ENCODE results near the gene AUTS2. TPM values are rescaled to one million over a fixed set of nuclear protein-coding genes. Genes with fewer than 3 reads are reported as not detected.

Gene AUTS2
- total and polyA plus RNA-seq, 10 of the 15 experiments (the other 5 are each of a cell fraction or from before 2014, with no cell fraction given), result 6.4 to 55.6 (median 21.6) TPM

GRCh38 chr7:70634610-70635068, 1036.4 kb downstream of the AUTS2 start:
- RAD21 ChIA-PET (ENCODE audit: unreplicated experiment), result no interaction called here
- no peaks in the 10 kb centered on the region for H3K4me1 ChIP-seq (ENCODE audit: control insufficient read depth, insufficient read depth, low read length)
- POLR2A ChIA-PET, result no interaction called here
- no peaks in the 10 kb centered on the region for H3K9me3 ChIP-seq (replicated peaks; ENCODE audit: control insufficient read depth, insufficient read depth, low read length)
- H3K36me3 ChIP-seq (ENCODE audit: control insufficient read depth in 2 of 2, insufficient read depth in 2 of 2, low read length in 1 of 2), result no peaks in the 10 kb centered on the region; a peak in 2 of 4 replicates
- no peak overlapping the region for H3K27ac ChIP-seq (ENCODE audit: control insufficient read depth, insufficient read depth)
- no TSS peak for BruUV-seq (replicated peaks)
- no peak overlapping the region for H3K4me2 ChIP-seq (ENCODE audit: control insufficient read depth, insufficient read depth)
- no peak overlapping the region for H3K9ac ChIP-seq (ENCODE audit: control insufficient read depth, insufficient read depth, low read length)
- in situ Hi-C loops (cut with MboI) (no loop called here), intact Hi-C loops (cut with micrococcal nuclease; ENCODE audit: unreplicated experiment) (no loop called here)
- 62% methylated on average over 8 of the region's 8 CpGs for WGBS (ENCODE audit: insufficient coverage, insufficient replicate concordance, low lambda C conversion rate, missing lambda C conversion rate)
- no peak overlapping the region for H2AFZ ChIP-seq (ENCODE audit: control insufficient read depth, low read depth, low read length)
- no peaks in the 10 kb centered on the region for H3K79me2 ChIP-seq (ENCODE audit: control insufficient read depth, insufficient read depth, low read length)
- no peak for FAIRE-seq
- TF ChIP-seq CHD2 (IDR thresholded peaks at IDR 0.05; ENCODE audit: borderline replicate concordance, low read depth, low read length) (no peak), FOXM1 (IDR thresholded peaks at IDR 0.05; ENCODE audit: low read depth, low read length) (no peak), SUPT20H (IDR thresholded peaks at IDR 0.05; ENCODE audit: borderline replicate concordance, control insufficient read depth, low read depth, low read length) (no peak), POU2F2 (IDR thresholded peaks at IDR 0.05; ENCODE audit: borderline replicate concordance, low read depth, low read length) (no peak), BACH1 (IDR thresholded peaks at IDR 0.05; ENCODE audit: borderline replicate concordance) (no peak), POLR2AphosphoS5 (IDR thresholded peaks at IDR 0.05; ENCODE audit: low read length) (no peak), MAX (IDR thresholded peaks at IDR 0.05; ENCODE audit: low read depth, low read length) (no peak), PML (IDR thresholded peaks at IDR 0.05; ENCODE audit: low read length) (no peak), NBN (IDR thresholded peaks at IDR 0.05) (no peak), EGR1 (IDR thresholded peaks at IDR 0.05; ENCODE audit: borderline replicate concordance in 1 of 2, low read depth in 2 of 2, low read length in 2 of 2) (no peak), LARP7 (IDR thresholded peaks at IDR 0.05) (no peak), CHD1 (IDR thresholded peaks at IDR 0.05; ENCODE audit: low read depth, low read length) (no peak), MLLT1 (IDR thresholded peaks at IDR 0.05) (no peak), IRF4 (IDR thresholded peaks at IDR 0.05; ENCODE audit: low read depth, low read length) (no peak)
- TF ChIP-seq, protein P1, sequence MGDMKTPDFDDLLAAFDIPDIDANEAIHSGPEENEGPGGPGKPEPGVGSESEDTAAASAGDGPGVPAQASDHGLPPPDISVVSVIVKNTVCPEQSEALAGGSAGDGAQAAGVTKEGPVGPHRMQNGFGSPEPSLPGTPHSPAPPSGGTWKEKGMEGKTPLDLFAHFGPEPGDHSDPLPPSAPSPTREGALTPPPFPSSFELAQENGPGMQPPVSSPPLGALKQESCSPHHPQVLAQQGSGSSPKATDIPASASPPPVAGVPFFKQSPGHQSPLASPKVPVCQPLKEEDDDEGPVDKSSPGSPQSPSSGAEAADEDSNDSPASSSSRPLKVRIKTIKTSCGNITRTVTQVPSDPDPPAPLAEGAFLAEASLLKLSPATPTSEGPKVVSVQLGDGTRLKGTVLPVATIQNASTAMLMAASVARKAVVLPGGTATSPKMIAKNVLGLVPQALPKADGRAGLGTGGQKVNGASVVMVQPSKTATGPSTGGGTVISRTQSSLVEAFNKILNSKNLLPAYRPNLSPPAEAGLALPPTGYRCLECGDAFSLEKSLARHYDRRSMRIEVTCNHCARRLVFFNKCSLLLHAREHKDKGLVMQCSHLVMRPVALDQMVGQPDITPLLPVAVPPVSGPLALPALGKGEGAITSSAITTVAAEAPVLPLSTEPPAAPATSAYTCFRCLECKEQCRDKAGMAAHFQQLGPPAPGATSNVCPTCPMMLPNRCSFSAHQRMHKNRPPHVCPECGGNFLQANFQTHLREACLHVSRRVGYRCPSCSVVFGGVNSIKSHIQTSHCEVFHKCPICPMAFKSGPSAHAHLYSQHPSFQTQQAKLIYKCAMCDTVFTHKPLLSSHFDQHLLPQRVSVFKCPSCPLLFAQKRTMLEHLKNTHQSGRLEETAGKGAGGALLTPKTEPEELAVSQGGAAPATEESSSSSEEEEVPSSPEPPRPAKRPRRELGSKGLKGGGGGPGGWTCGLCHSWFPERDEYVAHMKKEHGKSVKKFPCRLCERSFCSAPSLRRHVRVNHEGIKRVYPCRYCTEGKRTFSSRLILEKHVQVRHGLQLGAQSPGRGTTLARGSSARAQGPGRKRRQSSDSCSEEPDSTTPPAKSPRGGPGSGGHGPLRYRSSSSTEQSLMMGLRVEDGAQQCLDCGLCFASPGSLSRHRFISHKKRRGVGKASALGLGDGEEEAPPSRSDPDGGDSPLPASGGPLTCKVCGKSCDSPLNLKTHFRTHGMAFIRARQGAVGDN (IDR thresholded peaks at IDR 0.05), result no peak
- TF ChIP-seq, protein P2, sequence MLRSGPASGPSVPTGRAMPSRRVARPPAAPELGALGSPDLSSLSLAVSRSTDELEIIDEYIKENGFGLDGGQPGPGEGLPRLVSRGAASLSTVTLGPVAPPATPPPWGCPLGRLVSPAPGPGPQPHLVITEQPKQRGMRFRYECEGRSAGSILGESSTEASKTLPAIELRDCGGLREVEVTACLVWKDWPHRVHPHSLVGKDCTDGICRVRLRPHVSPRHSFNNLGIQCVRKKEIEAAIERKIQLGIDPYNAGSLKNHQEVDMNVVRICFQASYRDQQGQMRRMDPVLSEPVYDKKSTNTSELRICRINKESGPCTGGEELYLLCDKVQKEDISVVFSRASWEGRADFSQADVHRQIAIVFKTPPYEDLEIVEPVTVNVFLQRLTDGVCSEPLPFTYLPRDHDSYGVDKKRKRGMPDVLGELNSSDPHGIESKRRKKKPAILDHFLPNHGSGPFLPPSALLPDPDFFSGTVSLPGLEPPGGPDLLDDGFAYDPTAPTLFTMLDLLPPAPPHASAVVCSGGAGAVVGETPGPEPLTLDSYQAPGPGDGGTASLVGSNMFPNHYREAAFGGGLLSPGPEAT (IDR thresholded peaks at IDR 0.05; ENCODE audit: low read depth), result no peak
- SMC1A ChIA-PET (ENCODE audit: uncharacterized antibody, unreplicated experiment), result no interaction called here
- H3K4me3 ChIP-seq, result no peak overlapping the region
- DNase-seq (ENCODE audit: low read depth, low spot score), result no peak
- CTCF ChIA-PET, result no interaction called here
- no peak for ATAC-seq
- H3K27me3 ChIP-seq (replicated peaks in 1 of 2; ENCODE audit: control insufficient read depth in 2 of 2, insufficient read depth in 2 of 2, low read length in 1 of 2), result no peaks in the 10 kb centered on the region
- no peaks in the 10 kb centered on the region for H4K20me1 ChIP-seq (ENCODE audit: control insufficient read depth, insufficient read depth)

Measured in GM12878 (cell line).